ENCODE results near the gene IL18.

Gene IL18

GRCh38 chr11:112178428-112178827 lies 14.5 kb upstream of the IL18 start:
- TF ChIP-seq EGR1 (IDR thresholded peaks at IDR 0.05): no peak
- no peak for TF ChIP-seq ZBTB7A (IDR thresholded peaks at IDR 0.05; ENCODE audit: low read depth)
- no peak for TF ChIP-seq REST (IDR thresholded peaks at IDR 0.05; ENCODE audit: low read depth)
- TF ChIP-seq TAF1 (IDR thresholded peaks at IDR 0.05; ENCODE audit: low read depth): no peak
- no peak for TF ChIP-seq TEAD4 (IDR thresholded peaks at IDR 0.05)
- no peak for TF ChIP-seq EP300 (IDR thresholded peaks at IDR 0.05; ENCODE audit: borderline replicate concordance)
- no peak for TF ChIP-seq FOXM1 (IDR thresholded peaks at IDR 0.05; ENCODE audit: borderline replicate concordance, low read depth)
- no peak for TF ChIP-seq CEBPB (IDR thresholded peaks at IDR 0.05)
- no peak for TF ChIP-seq CREB1 (IDR thresholded peaks at IDR 0.05; ENCODE audit: low read depth)
- TF ChIP-seq NFIC (IDR thresholded peaks at IDR 0.05): no peak
- no peak for TF ChIP-seq YY1 (IDR thresholded peaks at IDR 0.05; ENCODE audit: low read depth)
- no peak for TF ChIP-seq USF1 (IDR thresholded peaks at IDR 0.05)
- TF ChIP-seq MAX (IDR thresholded peaks at IDR 0.05): no peak
- TF ChIP-seq RAD21 (IDR thresholded peaks at IDR 0.05; ENCODE audit: low read depth): no peak
- TF ChIP-seq TCF12 (IDR thresholded peaks at IDR 0.05; ENCODE audit: low read depth): no peak

GRCh38 chr11:112177589-112177988 lies 13.7 kb upstream of the IL18 start:
- TF ChIP-seq EGR1 (IDR thresholded peaks at IDR 0.05) (no peak), MAX (IDR thresholded peaks at IDR 0.05) (no peak), TAF1 (IDR thresholded peaks at IDR 0.05; ENCODE audit: low read depth) (no peak), REST (IDR thresholded peaks at IDR 0.05; ENCODE audit: low read depth) (no peak), TCF12 (IDR thresholded peaks at IDR 0.05; ENCODE audit: low read depth) (no peak), FOXM1 (IDR thresholded peaks at IDR 0.05; ENCODE audit: borderline replicate concordance, low read depth) (no peak), USF1 (IDR thresholded peaks at IDR 0.05) (no peak), YY1 (IDR thresholded peaks at IDR 0.05; ENCODE audit: low read depth) (no peak), NFIC (IDR thresholded peaks at IDR 0.05) (no peak), CREB1 (IDR thresholded peaks at IDR 0.05; ENCODE audit: low read depth) (no peak), TEAD4 (IDR thresholded peaks at IDR 0.05) (no peak), ZBTB7A (IDR thresholded peaks at IDR 0.05; ENCODE audit: low read depth) (no peak), EP300 (IDR thresholded peaks at IDR 0.05; ENCODE audit: borderline replicate concordance) (no peak), RAD21 (IDR thresholded peaks at IDR 0.05; ENCODE audit: low read depth) (no peak)

- TF ChIP-seq NFIC (IDR thresholded peaks at IDR 0.05): no peak
- no peak for TF ChIP-seq CEBPB (IDR thresholded peaks at IDR 0.05)
- TF ChIP-seq EP300 (IDR thresholded peaks at IDR 0.05; ENCODE audit: borderline replicate concordance): no peak
- no peak for TF ChIP-seq ZBTB7A (IDR thresholded peaks at IDR 0.05; ENCODE audit: low read depth)
- no peak for TF ChIP-seq TEAD4 (IDR thresholded peaks at IDR 0.05)
- no peak for TF ChIP-seq FOXM1 (IDR thresholded peaks at IDR 0.05; ENCODE audit: borderline replicate concordance, low read depth)
- no peak for TF ChIP-seq TCF12 (IDR thresholded peaks at IDR 0.05; ENCODE audit: low read depth)
- TF ChIP-seq MAX (IDR thresholded peaks at IDR 0.05): no peak
- TF ChIP-seq TAF1 (IDR thresholded peaks at IDR 0.05; ENCODE audit: low read depth): no peak
- TF ChIP-seq REST (IDR thresholded peaks at IDR 0.05; ENCODE audit: low read depth): no peak
- TF ChIP-seq USF1 (IDR thresholded peaks at IDR 0.05): no peak
- TF ChIP-seq RAD21 (IDR thresholded peaks at IDR 0.05; ENCODE audit: low read depth): no peak
- TF ChIP-seq EGR1 (IDR thresholded peaks at IDR 0.05): no peak
- TF ChIP-seq CREB1 (IDR thresholded peaks at IDR 0.05; ENCODE audit: low read depth): no peak
- no peak for TF ChIP-seq YY1 (IDR thresholded peaks at IDR 0.05; ENCODE audit: low read depth)
These were observed 12.2 kb upstream of the IL18 start for GRCh38 chr11:112176077-112176476.

GRCh38 chr11:112175599-112175952 lies 11.7 kb upstream of the IL18 start:
- no peak for TF ChIP-seq TEAD4 (IDR thresholded peaks at IDR 0.05)
- no peak for TF ChIP-seq TAF1 (IDR thresholded peaks at IDR 0.05; ENCODE audit: low read depth)
- TF ChIP-seq EGR1 (IDR thresholded peaks at IDR 0.05): no peak
